GM10266 (cell line): ENCODE results near the gene ANKS1A.

Experiments
- DNase-seq: peaks from one replicate; pipeline ENCODE4 v3.0.0; 2012; ENCODE audit errors: extremely low spot score
- TF ChIP-seq, protein P1 (sequence below): IDR thresholded peaks from 2 replicates; pipeline ENCODE4 v1.5.1; 2012; ENCODE audit warnings: mild to moderate bottlenecking, low read depth; ENCODE audit not compliant: control insufficient read depth, insufficient read depth; ENCODE audit errors: missing control alignments

Gene ANKS1A

DNA sequence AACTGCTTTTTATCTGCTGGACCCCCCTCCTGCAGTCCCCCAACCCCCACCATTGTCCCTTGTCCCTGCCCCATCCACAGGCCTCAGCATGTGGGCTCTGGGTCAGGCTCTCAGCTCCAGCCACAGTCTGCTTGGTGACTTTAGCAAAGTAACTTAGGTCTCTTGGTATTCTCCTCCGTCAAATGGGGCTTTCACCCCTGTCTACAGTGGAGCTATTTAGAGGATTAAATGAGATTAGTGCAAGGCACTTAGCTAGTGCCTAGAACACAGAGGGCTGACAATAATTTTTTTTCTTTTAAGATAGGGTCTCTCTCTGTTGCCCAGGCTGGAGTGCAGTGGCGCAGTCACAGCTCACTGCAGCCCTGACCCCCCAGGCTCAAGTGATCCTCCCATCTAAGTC, 180.2 kb downstream of the ANKS1A start:
- DNase-seq = no peak
- TF ChIP-seq, protein P1, sequence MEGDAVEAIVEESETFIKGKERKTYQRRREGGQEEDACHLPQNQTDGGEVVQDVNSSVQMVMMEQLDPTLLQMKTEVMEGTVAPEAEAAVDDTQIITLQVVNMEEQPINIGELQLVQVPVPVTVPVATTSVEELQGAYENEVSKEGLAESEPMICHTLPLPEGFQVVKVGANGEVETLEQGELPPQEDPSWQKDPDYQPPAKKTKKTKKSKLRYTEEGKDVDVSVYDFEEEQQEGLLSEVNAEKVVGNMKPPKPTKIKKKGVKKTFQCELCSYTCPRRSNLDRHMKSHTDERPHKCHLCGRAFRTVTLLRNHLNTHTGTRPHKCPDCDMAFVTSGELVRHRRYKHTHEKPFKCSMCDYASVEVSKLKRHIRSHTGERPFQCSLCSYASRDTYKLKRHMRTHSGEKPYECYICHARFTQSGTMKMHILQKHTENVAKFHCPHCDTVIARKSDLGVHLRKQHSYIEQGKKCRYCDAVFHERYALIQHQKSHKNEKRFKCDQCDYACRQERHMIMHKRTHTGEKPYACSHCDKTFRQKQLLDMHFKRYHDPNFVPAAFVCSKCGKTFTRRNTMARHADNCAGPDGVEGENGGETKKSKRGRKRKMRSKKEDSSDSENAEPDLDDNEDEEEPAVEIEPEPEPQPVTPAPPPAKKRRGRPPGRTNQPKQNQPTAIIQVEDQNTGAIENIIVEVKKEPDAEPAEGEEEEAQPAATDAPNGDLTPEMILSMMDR = no peak

DNA sequence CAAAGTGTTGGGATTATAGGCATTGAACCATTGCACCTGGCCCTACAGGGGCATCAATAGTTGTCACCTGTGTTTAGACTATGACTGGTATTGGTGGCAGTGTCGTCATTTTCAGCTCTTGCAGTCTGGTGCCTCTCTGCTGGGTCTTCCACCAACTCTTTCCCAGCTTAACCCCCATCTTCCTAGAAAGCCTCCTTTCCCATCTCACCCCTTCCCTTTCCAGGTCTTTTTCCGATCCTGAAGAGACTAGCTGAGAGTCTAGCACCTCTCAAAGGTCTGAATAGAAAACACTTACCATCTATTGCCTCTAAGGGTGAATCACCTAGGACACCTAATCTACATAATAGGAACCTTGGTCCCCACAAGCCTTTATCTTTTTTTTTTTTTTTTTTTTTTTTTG, 181.1 kb downstream of the ANKS1A start:
- no peak for DNase-seq
- TF ChIP-seq, protein P1 = no peak

DNA sequence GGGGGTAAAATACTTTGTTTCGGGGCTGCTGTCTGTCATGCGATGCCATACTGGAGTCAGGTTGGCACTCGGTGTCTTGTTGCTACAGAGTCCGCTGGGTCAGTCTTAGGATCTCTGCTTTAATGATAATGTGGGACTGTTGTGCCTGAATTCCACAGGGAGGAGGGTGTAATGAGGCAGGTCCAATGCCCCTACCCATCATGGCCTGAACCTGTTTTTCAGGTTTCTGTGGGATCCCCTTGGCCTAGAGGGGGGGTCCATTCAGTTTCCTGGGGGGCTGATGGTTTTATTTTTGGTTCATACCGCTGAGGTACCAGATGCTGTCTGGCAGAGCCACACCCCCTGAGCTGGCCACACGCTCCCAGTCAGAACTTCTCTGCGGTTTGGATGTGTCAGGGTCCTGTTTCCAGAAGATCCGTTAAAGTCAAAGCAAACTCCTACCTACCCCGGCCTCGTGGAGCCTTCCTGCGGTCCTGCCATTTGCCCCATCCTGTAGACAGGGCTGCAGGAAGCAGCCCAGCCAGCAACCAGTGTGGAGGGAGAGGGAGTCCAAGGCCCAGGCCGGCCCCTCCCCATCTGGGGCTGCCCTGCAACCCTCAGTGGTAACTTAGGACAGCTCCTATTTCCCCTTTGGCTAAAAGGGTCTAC, 182.4 kb downstream of the ANKS1A start:
- no peak for DNase-seq
- TF ChIP-seq, protein P1 = no peak

DNA sequence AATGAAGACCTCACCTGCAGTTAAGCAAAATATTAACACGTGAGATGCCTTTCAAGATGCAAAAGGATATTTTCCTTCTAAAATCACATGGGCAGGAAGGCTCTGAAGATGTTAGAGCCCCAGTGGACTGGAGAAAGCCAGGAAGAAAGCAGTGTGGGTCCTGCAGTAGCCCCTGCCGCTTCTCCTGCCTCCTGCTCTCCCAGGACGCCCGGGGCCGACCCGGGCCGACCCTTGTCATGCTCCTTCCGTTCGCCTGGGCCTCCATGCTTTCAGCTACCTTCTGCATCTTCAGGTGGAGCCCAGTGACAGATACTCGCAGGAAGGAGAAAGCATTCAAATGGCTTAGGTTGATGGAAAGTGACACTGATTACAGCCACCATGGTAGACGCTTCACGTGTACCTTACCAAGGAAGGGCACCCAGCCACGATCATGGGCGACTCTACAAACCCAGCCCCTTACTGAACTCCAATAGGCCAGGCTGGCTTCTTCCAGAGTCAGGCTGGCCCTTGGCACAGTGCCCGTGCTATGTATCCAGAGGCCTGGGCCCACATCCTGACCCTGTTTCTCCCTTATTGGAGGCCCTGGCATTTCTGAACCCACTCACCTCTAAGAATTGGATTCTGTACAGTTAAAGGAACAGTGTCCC, 183.1 kb downstream of the ANKS1A start:
- no peak for DNase-seq

DNA sequence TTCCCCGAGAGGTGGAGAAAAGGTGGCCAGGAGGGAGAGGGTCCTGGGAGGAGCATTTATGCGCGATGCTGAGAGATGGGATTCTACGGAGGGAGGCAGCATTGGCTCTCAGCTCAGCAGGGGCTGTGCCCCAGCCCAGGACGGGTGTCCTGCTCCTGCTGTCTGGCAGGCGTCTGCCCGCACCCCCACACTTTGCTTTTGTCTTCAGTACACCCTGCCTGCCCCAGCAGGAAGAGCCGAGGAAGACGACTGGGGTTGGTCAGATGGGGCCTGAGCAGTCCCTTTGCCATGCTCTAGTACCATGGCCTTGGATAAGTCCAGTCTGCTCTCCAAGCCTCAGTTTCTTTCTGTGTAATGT, 183.6 kb downstream of the ANKS1A start:
- TF ChIP-seq, protein P1 = no peak
- DNase-seq = no peak

More for the DNA sequence above, 183.1 kb downstream of the ANKS1A start:
- TF ChIP-seq, protein P1 = no peak

DNA sequence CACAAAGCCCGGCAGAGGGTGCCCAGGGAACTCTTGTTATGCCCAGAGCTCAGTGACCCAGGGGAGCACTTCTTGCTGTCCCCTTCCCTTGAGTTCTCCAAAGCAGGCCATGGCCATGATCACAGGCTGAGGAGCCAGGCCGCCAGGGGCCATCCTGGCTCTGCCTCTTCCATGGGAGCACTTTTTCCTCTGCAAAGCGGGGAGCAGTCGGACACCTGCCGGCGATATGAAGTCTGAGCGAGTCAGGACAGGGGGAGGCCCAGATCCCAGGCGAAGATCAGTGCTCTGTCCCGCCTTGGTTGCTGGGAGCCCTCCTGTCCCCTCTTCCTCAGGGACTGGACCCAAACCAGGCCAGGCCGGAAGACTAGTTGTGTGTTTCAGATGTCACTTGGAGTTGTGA, 184.2 kb downstream of the ANKS1A start:
- no peak for DNase-seq
- TF ChIP-seq, protein P1 = no peak

DNA sequence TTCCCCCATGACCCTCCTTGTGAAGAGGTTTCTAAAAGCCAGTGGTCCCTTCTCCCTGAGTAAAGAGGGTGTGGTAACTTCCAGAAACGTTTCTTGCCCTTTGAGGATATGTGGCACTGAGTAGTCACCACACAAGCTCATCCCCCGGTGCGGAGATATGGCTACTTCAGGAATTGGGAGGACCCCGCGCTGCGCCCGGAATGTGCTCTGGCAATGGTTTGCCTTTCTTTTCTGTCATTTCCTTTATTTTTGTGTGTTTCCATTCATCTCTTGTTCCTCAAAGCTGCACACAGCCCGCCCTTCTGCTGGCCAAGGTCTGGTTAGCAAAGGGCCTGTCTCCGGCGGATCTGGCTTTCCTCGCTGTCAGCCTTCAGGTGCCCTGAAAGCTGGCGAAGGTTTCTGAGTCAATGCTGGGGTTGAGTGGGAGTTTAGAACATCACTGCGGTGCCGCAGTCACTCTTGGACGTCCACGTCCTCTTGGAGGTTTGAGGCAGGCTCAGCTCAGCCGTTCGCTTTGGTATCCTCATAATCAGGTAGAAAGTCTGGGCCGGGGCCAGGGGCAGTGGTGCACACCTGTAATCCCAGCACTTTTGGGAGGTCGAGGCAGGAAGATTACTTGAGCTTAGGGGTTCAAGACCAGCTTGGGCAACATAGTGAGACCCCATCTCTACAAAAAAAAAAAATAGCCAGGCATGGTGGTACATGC, 184.9 kb downstream of the ANKS1A start:
- no peak for DNase-seq
- TF ChIP-seq, protein P1 = no peak
